B cell (primary cell): ENCODE measurements around the gene OR6C2. TPM values are rescaled to one million over a fixed set of nuclear protein-coding genes. Genes with fewer than 3 reads are reported as not detected.
A peak's percentile ranks its signal among the peaks of the same experiment; 100 is the strongest.
"Not testable (repeated sequence)": the region's sequence is repeated elsewhere in the genome, so short reads cannot be mapped to it uniquely, and the experiment has no call there.

Experiments used
- ATAC-seq: fragments of 200-7000 bp; cut with Tn5 transposase; one replicate; pipeline ENCODE4 v1.10.0; 2021; ENCODE audit warnings: low read depth, mild to moderate bottlenecking, moderate number of reproducible peaks, moderate library complexity
- CTCF ChIA-PET: fragments of 350-600 bp; sonication (Branson Sonifier 250); formaldehyde crosslinking; loops from one replicate; lab custom pipeline; 2021; ENCODE audit warnings: antibody characterized with exemption, inconsistent platforms; lab: Charles Lee
- POLR2A ChIA-PET: fragments of 350-600 bp; sonication (Branson Sonifier 250); formaldehyde crosslinking; loops from one replicate; lab custom pipeline; 2021; ENCODE audit warnings: antibody characterized with exemption; lab: Charles Lee
- DNase-seq: peaks from one replicate; pipeline ENCODE4 v3.0.0; 2013
- H2AFZ ChIP-seq: 2 replicates; pipeline ENCODE4 v1.6.1; 2012; ENCODE audit warnings: mild to moderate bottlenecking, low read depth, low read length; ENCODE audit not compliant: insufficient read depth, poor library complexity, severe bottlenecking
- H3K27ac ChIP-seq, 2 donors: 1 replicate in 1 of 2; 2 replicates in 1 of 2; pipeline ENCODE4 v1.5.1; 2012 to 2013; ENCODE audit warnings: low read length in 2 of 2, mild to moderate bottlenecking in 2 of 2, moderate library complexity in 1 of 2
- H3K27me3 ChIP-seq, 4 experiments: fragments of 200-600 bp in 1 of 4; sonication (generic) in 1 of 4; replicated peaks in 1 of 4; 1 replicate in 2 of 4; 2 replicates in 2 of 4; pipeline versions ENCODE4 v1.6.1 to v1.7.0; 2013 to 2016; ENCODE audit warnings: low read length in 3 of 4, mild to moderate bottlenecking in 2 of 4, mixed read lengths in 1 of 4, moderate library complexity in 1 of 4; ENCODE audit not compliant: insufficient read depth in 4 of 4, control insufficient read depth in 3 of 4; ENCODE audit errors: control extremely low read depth in 1 of 4
- H3K36me3 ChIP-seq, 2 experiments: replicated peaks in 1 of 2; 1 replicate in 1 of 2; 2 replicates in 1 of 2; pipeline versions ENCODE4 v1.6.1 to v1.7.1; 2013; ENCODE audit warnings: low read length in 1 of 2; ENCODE audit not compliant: insufficient read depth in 2 of 2, control insufficient read depth in 1 of 2; ENCODE audit errors: control extremely low read depth in 1 of 2, extremely low read depth in 1 of 2
- H3K4me1 ChIP-seq, 2 donors: fragments of 200-600 bp in 1 of 2; sonication (generic) in 1 of 2; 1 replicate in 1 of 2; 2 replicates in 1 of 2; pipeline versions ENCODE4 v1.5.1 to v1.6.1; 2013 to 2017; ENCODE audit warnings: low read length in 2 of 2; ENCODE audit not compliant: control insufficient read depth in 2 of 2, insufficient read depth in 2 of 2
- H3K4me2 ChIP-seq: replicated peaks from 2 replicates; pipeline ENCODE3; 2012; ENCODE audit warnings: mild to moderate bottlenecking, low read depth, low read length; ENCODE audit not compliant: poor library complexity, severe bottlenecking
- H3K4me3 ChIP-seq, 5 experiments: fragments of 200-600 bp in 1 of 5; sonication (generic) in 1 of 5; 1 replicate in 3 of 5; 2 replicates in 2 of 5; pipeline versions ENCODE4 v1.5.1 to v1.7.0; 2011 to 2016; ENCODE audit warnings: low read length in 4 of 5, mild to moderate bottlenecking in 4 of 5, low read depth in 2 of 5, control low read depth in 1 of 5, moderate library complexity in 1 of 5; ENCODE audit not compliant: insufficient read depth in 1 of 5; ENCODE audit errors: control extremely low read depth in 1 of 5, extremely low read depth in 1 of 5
- H3K79me2 ChIP-seq: fragments of 200-600 bp; sonication (generic); one replicate; pipeline ENCODE4 v1.6.0; 2016; ENCODE audit warnings: low read length; ENCODE audit not compliant: control insufficient read depth, insufficient read depth
- H3K9ac ChIP-seq: fragments of 200-600 bp; sonication (generic); 2 replicates; pipeline ENCODE4 v1.6.1; 2017; ENCODE audit warnings: mild to moderate bottlenecking, low read length, moderate library complexity
- H3K9me3 ChIP-seq, 3 donors: one replicate each; pipeline versions ENCODE4 v1.6.1 to v1.7.1; 2013; ENCODE audit warnings: low read length in 2 of 3; ENCODE audit not compliant: control insufficient read depth in 2 of 3, insufficient read depth in 1 of 3; ENCODE audit errors: control extremely low read depth in 1 of 3
- H4K20me1 ChIP-seq: 2 replicates; pipeline ENCODE4 v1.6.0; 2012; ENCODE audit warnings: mild to moderate bottlenecking, low read length; ENCODE audit not compliant: insufficient read depth, control insufficient read depth, poor library complexity, severe bottlenecking
- H3K27ac Mint-ChIP-seq: one replicate; pipeline ENCODE4 v1.8.0; 2021; ENCODE audit warnings: mixed read lengths
- H3K27me3 Mint-ChIP-seq: one replicate; pipeline ENCODE4 v1.8.0; 2021; ENCODE audit warnings: mixed read lengths
- H3K4me1 Mint-ChIP-seq: one replicate; pipeline ENCODE4 v1.8.0; 2021; ENCODE audit warnings: mixed read lengths
- H3K4me3 Mint-ChIP-seq: one replicate; pipeline ENCODE4 v1.8.0; 2021; ENCODE audit warnings: mixed read lengths
- H3K9me3 Mint-ChIP-seq: one replicate; pipeline ENCODE4 v1.8.0; 2022; ENCODE audit warnings: mixed read lengths; ENCODE audit not compliant: insufficient read depth
- WGBS: methylation state at CpG from one replicate; pipeline ENCODE4 v1.1.5; 2013; ENCODE audit warnings: missing lambda C conversion rate; ENCODE audit not compliant: insufficient coverage; 5-methylcytosine and 5-hydroxymethylcytosine counted together
- intact Hi-C: fragments of 100-400 bp; cut with micrococcal nuclease; formaldehyde crosslinking; loops from one replicate; pipeline ENCODE4 v1.10.0; 2022
- polyA plus RNA-seq: library from polyadenylated mRNA; depleted of rRNA; stranded (reverse); fragments of >200 nt; gene quantifications from 2 replicates; pipeline ENCODE4 v1.2.3, GENCODE V29; 2012
- total RNA-seq, 2 donors: library from RNA; stranded (reverse); fragments of 120-200 nt in 1 of 2; gene quantifications; 1 replicate in 1 of 2; 2 replicates in 1 of 2; pipeline versions ENCODE4 v1.2.3 to v1.2.4, GENCODE V29; 2013 to 2022

Gene OR6C2
- total and polyA plus RNA-seq, 2 donors (not counting 1 experiment from before 2014, with no cell fraction given), result not detected

DNA sequence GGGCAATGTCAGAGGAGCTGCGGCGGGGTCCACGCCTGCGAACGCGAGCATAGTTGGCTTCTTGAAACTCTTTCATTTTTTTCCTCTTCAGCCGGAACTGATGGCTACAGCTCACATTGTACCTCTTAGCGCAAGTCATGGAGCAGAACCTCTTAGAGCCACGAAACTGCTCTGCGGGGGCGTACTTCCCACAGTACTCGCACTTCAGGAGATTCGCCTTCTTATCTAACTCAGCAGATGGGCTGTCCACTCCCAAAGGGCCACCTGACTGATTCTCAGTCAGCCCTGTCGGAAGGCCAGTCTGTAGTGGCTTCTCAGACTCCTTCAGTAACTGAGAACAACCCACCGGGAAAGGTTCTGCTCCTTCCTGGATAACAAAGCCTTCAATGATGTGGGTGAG is 31.7 kb upstream of the OR6C2 start:
- intact Hi-C loops, H3K27ac ChIP-seq, H3K36me3 ChIP-seq, H3K9ac ChIP-seq, H3K79me2 ChIP-seq, H3K27ac Mint-ChIP-seq, CTCF ChIA-PET, H3K4me2 ChIP-seq, H3K4me3 ChIP-seq, H3K27me3 ChIP-seq, H4K20me1 ChIP-seq, H2AFZ ChIP-seq, ATAC-seq, POLR2A ChIA-PET, H3K4me1 ChIP-seq, H3K4me1 Mint-ChIP-seq, H3K4me3 Mint-ChIP-seq, H3K9me3 Mint-ChIP-seq, H3K9me3 ChIP-seq, DNase-seq: not testable (repeated sequence)
- peaks cover 23% of the 10 kb centered on the region for H3K27me3 Mint-ChIP-seq
- 94% methylated on average over 7 of the region's 15 CpGs for WGBS

DNA sequence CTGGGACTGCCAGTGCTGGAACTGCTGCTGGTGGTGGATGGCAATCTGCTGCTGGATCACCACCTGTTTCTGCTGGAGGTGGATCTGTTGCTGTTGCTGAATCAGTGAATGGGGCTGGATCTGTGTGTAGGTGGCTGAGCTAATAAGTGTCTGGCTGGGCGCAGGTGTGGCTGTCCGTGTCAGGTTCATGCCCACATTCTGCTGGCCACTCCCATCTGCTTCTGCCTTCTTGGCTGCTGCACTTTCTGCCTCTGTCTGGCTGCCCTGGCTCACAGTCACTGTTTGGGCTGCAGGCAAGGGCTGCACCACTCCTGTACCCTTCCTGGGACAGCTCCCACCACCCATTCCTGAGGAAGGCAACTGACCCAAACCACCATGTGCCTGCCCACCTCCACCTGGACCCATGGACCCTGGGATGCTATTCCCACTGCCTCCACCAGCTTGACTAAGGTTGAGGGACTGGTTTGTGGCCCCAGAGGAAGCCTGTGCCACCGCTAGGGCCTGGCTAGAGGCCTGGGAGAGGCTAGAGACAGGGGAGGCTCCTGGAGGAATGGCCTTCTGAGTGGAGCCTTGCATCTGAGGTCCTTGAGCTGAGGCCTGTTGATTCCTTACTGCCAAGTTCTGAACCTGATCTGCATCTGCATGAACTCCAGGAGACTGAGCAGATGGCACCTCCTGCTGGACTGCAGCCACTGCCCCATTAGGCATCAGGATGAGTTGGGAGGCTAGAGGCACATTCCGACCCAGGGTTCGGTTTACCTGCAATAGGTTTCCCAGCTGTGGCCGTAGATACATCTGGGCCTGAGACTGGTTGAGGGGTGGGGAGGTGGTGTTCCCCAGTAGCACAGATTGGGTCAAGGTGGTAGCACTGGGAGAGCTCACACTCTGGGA is 30.1 kb upstream of the OR6C2 start:
- intact Hi-C loops, H3K27ac Mint-ChIP-seq, H3K4me2 ChIP-seq, H3K4me1 Mint-ChIP-seq, ATAC-seq, POLR2A ChIA-PET, H3K36me3 ChIP-seq, H3K79me2 ChIP-seq, H3K27ac ChIP-seq, H3K27me3 ChIP-seq, H3K4me1 ChIP-seq, H2AFZ ChIP-seq, CTCF ChIA-PET, H3K9ac ChIP-seq, H3K9me3 ChIP-seq, H4K20me1 ChIP-seq, H3K9me3 Mint-ChIP-seq, DNase-seq, H3K4me3 ChIP-seq: not testable (repeated sequence)
- peak overlapping the region; percentile 26 for H3K4me3 Mint-ChIP-seq
- peaks cover 37% of the 10 kb centered on the region for H3K27me3 Mint-ChIP-seq
- WGBS, result 88% methylated on average over 2 of the region's 6 CpGs

DNA sequence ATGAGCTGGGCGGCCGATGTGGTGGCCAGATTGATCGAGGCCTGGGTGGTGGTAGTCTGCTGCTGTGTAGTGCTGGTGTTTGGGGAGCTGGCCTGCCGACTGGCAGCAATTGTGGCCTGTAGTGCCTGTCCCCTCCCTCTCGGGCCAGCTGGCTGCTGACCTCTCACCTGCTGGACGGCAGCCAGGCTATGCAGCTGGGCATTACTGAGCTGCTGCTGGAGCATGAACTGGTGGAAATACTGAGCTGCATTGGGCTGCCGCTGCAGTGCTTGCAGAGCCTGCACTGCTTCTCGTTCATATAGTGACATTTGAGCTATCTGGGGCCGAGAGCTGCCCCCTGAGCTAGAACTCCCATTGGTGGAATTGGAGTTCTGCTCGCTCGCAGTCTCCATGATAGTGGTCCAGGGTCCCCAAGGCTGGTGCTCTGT is 29.5 kb upstream of the OR6C2 start:
- H3K4me2 ChIP-seq, CTCF ChIA-PET, H3K27ac ChIP-seq, H3K9me3 Mint-ChIP-seq, POLR2A ChIA-PET, intact Hi-C loops, DNase-seq, H3K27ac Mint-ChIP-seq, H3K79me2 ChIP-seq, H4K20me1 ChIP-seq, H3K36me3 ChIP-seq, ATAC-seq, H3K4me1 ChIP-seq, H2AFZ ChIP-seq, H3K4me3 ChIP-seq, H3K27me3 ChIP-seq, H3K9ac ChIP-seq, H3K4me1 Mint-ChIP-seq, H3K9me3 ChIP-seq: not testable (repeated sequence)
- Mint-ChIP-seq H3K4me3 (peak overlapping the region; percentile 26), H3K27me3 (peaks cover 40% of the 10 kb centered on the region)
- 84% methylated on average over 7 of the region's 11 CpGs for WGBS

DNA sequence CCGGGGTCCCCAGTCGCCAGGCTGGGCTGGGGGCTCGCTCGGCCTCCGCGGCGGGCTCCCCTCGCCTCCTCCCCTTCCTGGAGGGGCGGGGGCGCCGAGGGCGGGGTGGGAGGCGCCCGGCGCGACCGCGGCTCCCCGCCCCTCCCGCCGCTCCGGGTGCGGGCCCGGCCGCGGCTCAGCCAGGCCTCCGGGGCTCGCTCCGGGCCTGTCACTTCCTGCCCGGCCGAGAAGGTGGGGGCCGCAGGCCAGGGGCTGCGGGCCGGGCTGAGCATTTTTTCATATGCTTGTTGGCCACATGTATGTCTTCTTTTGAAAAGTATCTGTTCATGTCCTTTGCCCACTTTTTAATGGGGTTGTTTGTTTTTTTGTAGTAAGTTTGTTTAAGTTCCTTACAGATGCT is 29.0 kb upstream of the OR6C2 start:
- H3K4me3 ChIP-seq, DNase-seq, H3K27ac ChIP-seq, H4K20me1 ChIP-seq, H3K9ac ChIP-seq, CTCF ChIA-PET, POLR2A ChIA-PET, H3K79me2 ChIP-seq, H3K27me3 ChIP-seq, intact Hi-C loops, H3K27ac Mint-ChIP-seq, H2AFZ ChIP-seq, H3K4me1 ChIP-seq, H3K36me3 ChIP-seq, H3K9me3 Mint-ChIP-seq, H3K4me1 Mint-ChIP-seq, H3K9me3 ChIP-seq: not testable (repeated sequence)
- Mint-ChIP-seq H3K4me3 (peak overlapping the region; percentile 72), H3K27me3 (peaks cover 45% of the 10 kb centered on the region)
- WGBS, result 16% methylated on average over 4 of the region's 34 CpGs
- H3K4me2 ChIP-seq, result peak overlapping the region; percentile 25
- ATAC-seq, result peak; percentile 92
